KMS-11 (cell line): Measurements from ENCODE around the gene RASA3.

Experiments
- H2AFZ ChIP-seq: fragments of 200-600 bp; sonication (generic); 2 replicates; pipeline ENCODE4 v1.6.1; 2016; ENCODE audit warnings: antibody characterized with exemption, mixed run types, low read depth
- H3K27ac ChIP-seq: fragments of 200-600 bp; sonication (generic); 2 replicates; pipeline ENCODE4 v1.6.1; 2016; ENCODE audit warnings: mild to moderate bottlenecking, mixed run types
- H3K27me3 ChIP-seq: fragments of 200-600 bp; sonication (generic); 2 replicates; pipeline ENCODE4 v1.6.1; 2017; ENCODE audit warnings: mild to moderate bottlenecking, low read depth, mixed run types, moderate library complexity; ENCODE audit not compliant: insufficient read depth
- H3K36me3 ChIP-seq: fragments of 200-600 bp; sonication (generic); 2 replicates; pipeline ENCODE4 v1.6.1; 2017; ENCODE audit warnings: mild to moderate bottlenecking, mixed run types; ENCODE audit not compliant: insufficient read depth
- H3K4me1 ChIP-seq: fragments of 200-600 bp; sonication (generic); 2 replicates; pipeline ENCODE4 v1.6.1; 2016; ENCODE audit warnings: mild to moderate bottlenecking, low read depth, mixed run types; ENCODE audit not compliant: poor library complexity, severe bottlenecking
- H3K4me2 ChIP-seq: fragments of 200-600 bp; sonication (generic); 2 replicates; pipeline ENCODE4 v1.7.0; 2016; ENCODE audit warnings: mild to moderate bottlenecking, mixed run types
- H3K4me3 ChIP-seq: fragments of 200-600 bp; sonication (generic); IDR thresholded peaks from 2 replicates; pipeline ENCODE4 v1.6.1; 2017; ENCODE audit warnings: low read depth, low read length, mixed read lengths; ENCODE audit not compliant: insufficient read depth
- H3K79me2 ChIP-seq: fragments of 200-600 bp; sonication (generic); 2 replicates; pipeline ENCODE4 v1.6.1; 2016; ENCODE audit warnings: low read depth, mixed run types; ENCODE audit not compliant: insufficient read depth
- H3K9ac ChIP-seq: fragments of 200-600 bp; sonication (generic); 2 replicates; pipeline ENCODE4 v1.6.1; 2016; ENCODE audit warnings: mild to moderate bottlenecking, mixed run types
- H4K20me1 ChIP-seq: fragments of 200-600 bp; sonication (generic); 2 replicates; pipeline ENCODE4 v1.6.1; 2016; ENCODE audit warnings: mild to moderate bottlenecking, mixed run types; ENCODE audit not compliant: insufficient read depth
- TF ChIP-seq, protein P1 (sequence below): fragments of 200-600 bp; sonication (generic); conservative IDR thresholded peaks from 2 replicates; pipeline ENCODE4 v1.6.1; 2017; ENCODE audit warnings: low read depth, mild to moderate bottlenecking, antibody characterized with exemption, low read length, moderate library complexity, mixed read lengths

RASA3 gene

DNA sequence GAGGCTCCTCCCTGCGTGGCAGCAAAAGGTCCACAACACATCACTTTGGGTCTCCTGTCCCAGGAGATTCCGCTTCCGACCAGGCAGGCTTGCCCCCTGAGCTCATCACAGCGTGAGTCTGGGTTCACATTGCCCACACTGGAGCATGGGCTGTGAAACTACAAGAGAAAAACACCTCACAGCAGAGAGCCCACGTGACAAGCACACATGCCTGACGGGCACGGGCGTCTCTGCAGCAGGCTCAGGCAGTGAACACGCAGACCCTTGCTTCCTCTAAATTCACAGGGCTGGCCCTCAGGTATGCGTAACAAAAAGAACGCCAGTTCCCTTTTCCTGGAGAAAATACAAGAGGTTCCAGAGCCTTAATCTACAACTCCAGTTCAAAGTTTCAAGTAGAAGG lies 41.9 kb downstream of the RASA3 start:
- TF ChIP-seq, protein P1, sequence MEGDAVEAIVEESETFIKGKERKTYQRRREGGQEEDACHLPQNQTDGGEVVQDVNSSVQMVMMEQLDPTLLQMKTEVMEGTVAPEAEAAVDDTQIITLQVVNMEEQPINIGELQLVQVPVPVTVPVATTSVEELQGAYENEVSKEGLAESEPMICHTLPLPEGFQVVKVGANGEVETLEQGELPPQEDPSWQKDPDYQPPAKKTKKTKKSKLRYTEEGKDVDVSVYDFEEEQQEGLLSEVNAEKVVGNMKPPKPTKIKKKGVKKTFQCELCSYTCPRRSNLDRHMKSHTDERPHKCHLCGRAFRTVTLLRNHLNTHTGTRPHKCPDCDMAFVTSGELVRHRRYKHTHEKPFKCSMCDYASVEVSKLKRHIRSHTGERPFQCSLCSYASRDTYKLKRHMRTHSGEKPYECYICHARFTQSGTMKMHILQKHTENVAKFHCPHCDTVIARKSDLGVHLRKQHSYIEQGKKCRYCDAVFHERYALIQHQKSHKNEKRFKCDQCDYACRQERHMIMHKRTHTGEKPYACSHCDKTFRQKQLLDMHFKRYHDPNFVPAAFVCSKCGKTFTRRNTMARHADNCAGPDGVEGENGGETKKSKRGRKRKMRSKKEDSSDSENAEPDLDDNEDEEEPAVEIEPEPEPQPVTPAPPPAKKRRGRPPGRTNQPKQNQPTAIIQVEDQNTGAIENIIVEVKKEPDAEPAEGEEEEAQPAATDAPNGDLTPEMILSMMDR = no peak
- H3K36me3 ChIP-seq = no peaks in the 10 kb centered on the region
- no peak overlapping the region for H2AFZ ChIP-seq
- H3K9ac ChIP-seq = no peak overlapping the region
- no peak overlapping the region for H3K27ac ChIP-seq
- H3K4me3 ChIP-seq = no peak overlapping the region
- no peaks in the 10 kb centered on the region for H3K27me3 ChIP-seq
- H3K79me2 ChIP-seq = no peaks in the 10 kb centered on the region
- H3K4me2 ChIP-seq = no peak overlapping the region
- no peaks in the 10 kb centered on the region for H4K20me1 ChIP-seq
- H3K4me1 ChIP-seq = no peaks in the 10 kb centered on the region

DNA sequence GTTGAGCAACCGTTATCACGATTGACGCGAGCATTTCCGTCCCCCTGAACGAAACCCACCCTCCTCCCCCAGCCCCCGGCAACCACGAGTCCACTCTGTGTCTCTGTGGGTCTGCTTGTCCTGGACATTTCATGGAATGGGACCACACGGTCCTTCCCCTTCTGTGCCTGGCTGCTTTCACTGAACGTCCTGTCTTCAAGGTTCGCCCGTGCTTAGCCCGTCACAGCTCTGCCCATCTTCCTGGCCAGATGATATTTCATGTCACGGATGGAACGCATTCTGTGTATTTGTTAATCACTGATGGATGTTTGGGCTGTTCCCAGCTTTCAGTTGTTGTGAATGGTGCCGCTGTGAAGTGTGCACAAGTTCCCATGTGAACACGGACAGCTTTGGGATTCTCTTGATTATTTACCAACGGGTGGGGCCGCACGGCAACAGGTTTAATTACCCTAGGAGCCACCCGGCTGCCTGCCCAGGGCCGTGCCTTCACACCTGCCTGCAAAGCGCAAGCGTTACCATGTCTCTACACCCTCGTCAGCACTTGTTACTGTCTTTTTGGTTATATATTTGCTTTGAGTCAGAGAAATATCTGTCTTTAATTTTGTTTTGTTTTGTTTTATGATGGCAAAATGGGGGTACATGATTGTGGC lies 42.5 kb downstream of the RASA3 start:
- no peaks in the 10 kb centered on the region for H3K36me3 ChIP-seq
- H3K4me3 ChIP-seq = no peak overlapping the region
- no peak overlapping the region for H3K9ac ChIP-seq
- no peak overlapping the region for H2AFZ ChIP-seq
- TF ChIP-seq, protein P1 = no peak
- H4K20me1 ChIP-seq = no peaks in the 10 kb centered on the region
- no peaks in the 10 kb centered on the region for H3K4me1 ChIP-seq
- no peaks in the 10 kb centered on the region for H3K79me2 ChIP-seq
- no peaks in the 10 kb centered on the region for H3K27me3 ChIP-seq
- H3K4me2 ChIP-seq = no peak overlapping the region
- H3K27ac ChIP-seq = no peak overlapping the region

DNA sequence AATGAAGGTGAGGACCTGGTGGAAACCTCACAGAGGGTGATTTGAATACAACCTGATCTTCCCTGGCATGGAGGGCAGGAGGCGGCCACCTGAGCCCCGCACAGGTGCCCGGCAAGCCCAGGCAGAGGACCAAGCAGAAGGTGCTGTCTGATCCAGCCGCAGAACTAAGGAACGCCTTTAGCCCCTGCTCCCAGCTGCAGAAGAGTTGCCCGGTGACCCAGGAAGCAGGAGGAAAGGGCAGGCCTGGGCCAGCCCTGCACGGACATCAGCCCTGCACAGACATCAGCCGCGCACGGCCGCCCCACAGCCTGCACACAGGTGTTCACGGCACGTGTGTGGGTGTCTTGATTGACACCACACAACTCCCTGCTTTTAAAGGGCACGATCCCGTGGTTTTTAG lies 43.1 kb downstream of the RASA3 start:
- H4K20me1 ChIP-seq = no peaks in the 10 kb centered on the region
- no peak overlapping the region for H3K4me2 ChIP-seq
- no peak overlapping the region for H3K9ac ChIP-seq
- no peak overlapping the region for H3K27ac ChIP-seq
- no peaks in the 10 kb centered on the region for H3K79me2 ChIP-seq
- H2AFZ ChIP-seq = no peak overlapping the region
- H3K4me1 ChIP-seq = no peaks in the 10 kb centered on the region
- no peaks in the 10 kb centered on the region for H3K36me3 ChIP-seq
- no peak overlapping the region for H3K4me3 ChIP-seq
- TF ChIP-seq, protein P1 = no peak
- no peaks in the 10 kb centered on the region for H3K27me3 ChIP-seq

DNA sequence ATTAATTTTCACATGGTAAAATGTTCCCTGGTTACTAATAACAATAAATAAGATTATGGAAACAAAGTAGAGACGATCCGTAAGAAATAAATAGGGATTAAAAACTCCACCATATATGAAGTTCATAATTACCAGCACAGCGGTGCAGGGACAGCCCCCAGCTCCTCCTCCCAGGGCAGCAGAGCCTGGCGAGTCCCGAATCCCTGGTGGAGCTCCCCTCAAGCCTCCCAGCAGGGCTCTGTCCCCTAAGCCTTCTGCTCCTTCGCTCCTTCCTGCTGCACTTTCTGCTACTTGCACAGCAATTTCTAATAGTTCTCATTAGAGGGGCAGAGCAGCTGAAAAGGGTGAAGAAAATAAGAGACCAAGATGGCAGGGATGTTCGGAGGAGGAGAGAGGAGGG lies 43.6 kb downstream of the RASA3 start:
- Histone ChIP-seq H3K4me3 (no peak overlapping the region), H3K36me3 (no peaks in the 10 kb centered on the region), H3K27me3 (no peaks in the 10 kb centered on the region), H4K20me1 (no peaks in the 10 kb centered on the region), H3K4me2 (no peak overlapping the region), H3K79me2 (no peaks in the 10 kb centered on the region), H3K27ac (no peak overlapping the region), H3K9ac (no peak overlapping the region), H2AFZ (no peak overlapping the region), H3K4me1 (no peaks in the 10 kb centered on the region)
- TF ChIP-seq, protein P1 = no peak
